Endothelial cell of umbilical vein (primary cell): ENCODE results near the gene F2RL3. TPM values are rescaled to one million over a fixed set of nuclear protein-coding genes. Genes with fewer than 3 reads are reported as not detected.

Source experiments
- BruUV-seq: library from RNA; stranded (reverse); fragments of 400-500 nt; replicated peaks from 2 replicates; lab custom pipeline; 2021; lab: Mats Ljungman, UMichigan
- CTCF ChIA-PET: fragments of 300-600, 350-600 bp; sonication (Branson Sonifier 250); formaldehyde crosslinking; loops from one replicate; lab custom pipeline; 2021; ENCODE audit warnings: antibody characterized with exemption, inconsistent platforms; lab: Charles Lee
- POLR2A ChIA-PET: fragments of 300-600, 350-600 bp; sonication (Branson Sonifier 250); formaldehyde crosslinking; loops from one replicate; lab custom pipeline; 2021; ENCODE audit warnings: antibody characterized with exemption, inconsistent platforms; lab: Charles Lee
- DNase-seq: peaks from one replicate; pipeline ENCODE4 v3.0.0-alpha.2; 2011; ENCODE audit warnings: low read depth, low spot score
- FAIRE-seq: peaks from 2 replicates; lab custom pipeline; 2011; peaks lifted over from hg19 to GRCh38; lab: Jason Lieb, UNC
- H2AFZ ChIP-seq: 2 replicates; pipeline ENCODE4 v1.6.0; 2012; ENCODE audit warnings: low read depth, low read length, control low read depth, inconsistent platforms
- H3K27ac ChIP-seq: 2 replicates; pipeline ENCODE4 v1.5.1; 2011; ENCODE audit warnings: low read depth, mild to moderate bottlenecking, control low read depth, low read length, moderate library complexity; ENCODE audit not compliant: insufficient read depth
- H3K27me3 ChIP-seq, 2 experiments: 2 replicates each; pipeline versions ENCODE4 v1.6.0 to v1.6.1; 2011; ENCODE audit warnings: low read length in 2 of 2, mixed read lengths in 1 of 2; ENCODE audit not compliant: control insufficient read depth in 2 of 2, insufficient read depth in 2 of 2
- H3K36me3 ChIP-seq, 2 experiments: 2 replicates in 1 of 2; 3 replicates in 1 of 2; pipeline ENCODE4 v1.5.1; 2011; ENCODE audit warnings: low read length in 2 of 2, mild to moderate bottlenecking in 1 of 2, moderate library complexity in 1 of 2; ENCODE audit not compliant: control insufficient read depth in 2 of 2, insufficient read depth in 2 of 2; ENCODE audit errors: extremely low read depth in 1 of 2
- H3K4me1 ChIP-seq: 3 replicates; pipeline ENCODE4 v1.5.1; 2011; ENCODE audit warnings: mild to moderate bottlenecking, low read length; ENCODE audit not compliant: control insufficient read depth, insufficient read depth; ENCODE audit errors: extremely low read depth
- H3K4me2 ChIP-seq: 2 replicates; pipeline ENCODE4 v1.6.1; 2011; ENCODE audit warnings: low read length, control low read depth, mixed read lengths; ENCODE audit not compliant: insufficient read depth
- H3K4me3 ChIP-seq, 3 experiments: fragments of 200-600 bp in 1 of 3; sonication (generic), shearing (Covaris generic) in 1 of 3; replicated peaks in 1 of 3; 2 replicates each; pipeline ENCODE4 v1.5.1; 2011 to 2016; ENCODE audit warnings: control low read depth in 3 of 3, low read length in 3 of 3, mild to moderate bottlenecking in 2 of 3, inconsistent platforms in 1 of 3, low read depth in 1 of 3, moderate library complexity in 1 of 3; ENCODE audit not compliant: insufficient read depth in 1 of 3
- H3K79me2 ChIP-seq: 2 replicates; pipeline ENCODE4 v1.6.0; 2012; ENCODE audit warnings: low read length, inconsistent platforms; ENCODE audit not compliant: control insufficient read depth, insufficient read depth
- H3K9ac ChIP-seq: replicated peaks from 2 replicates; pipeline ENCODE3; 2011; ENCODE audit warnings: low read length, control low read depth; ENCODE audit not compliant: insufficient read depth; ENCODE audit errors: extremely low read depth
- H3K9me1 ChIP-seq: replicated peaks from 3 replicates; pipeline ENCODE4 v1.6.0; 2011; ENCODE audit warnings: mild to moderate bottlenecking, low read length; ENCODE audit not compliant: control insufficient read depth, insufficient read depth; ENCODE audit errors: extremely low read depth
- H3K9me3 ChIP-seq: replicated peaks from 2 replicates; pipeline ENCODE4 v1.5.1; 2012; ENCODE audit warnings: low read length, inconsistent platforms; ENCODE audit not compliant: control insufficient read depth, insufficient read depth
- H4K20me1 ChIP-seq: replicated peaks from 2 replicates; pipeline ENCODE3; 2011; ENCODE audit warnings: mild to moderate bottlenecking, low read length; ENCODE audit not compliant: control insufficient read depth, insufficient read depth; ENCODE audit errors: extremely low read depth
- EZH2 ChIP-seq: IDR thresholded peaks from 2 replicates; pipeline ENCODE4 v1.6.1; 2012; ENCODE audit warnings: borderline replicate concordance, low read depth, mild to moderate bottlenecking, moderate library complexity, low read length, inconsistent platforms; ENCODE audit not compliant: severe bottlenecking
- FOS ChIP-seq: IDR thresholded peaks from 2 replicates; pipeline ENCODE4 v1.6.1; 2011; ENCODE audit warnings: mild to moderate bottlenecking, low read length, moderate library complexity, borderline replicate concordance; ENCODE audit not compliant: insufficient read depth
- GATA2 ChIP-seq: IDR thresholded peaks from 2 replicates; pipeline ENCODE4 v1.7.0; 2011; ENCODE audit warnings: low read depth, mild to moderate bottlenecking, moderate library complexity, mixed read lengths, low read length; ENCODE audit not compliant: insufficient read length, insufficient read depth
- JUN ChIP-seq: IDR thresholded peaks from 2 replicates; pipeline ENCODE4 v1.6.1; 2011; ENCODE audit warnings: borderline replicate concordance, low read depth; ENCODE audit not compliant: insufficient read length, insufficient read depth
- MYC ChIP-seq: IDR thresholded peaks from one replicate; pipeline ENCODE4 v1.6.1; 2011; ENCODE audit warnings: mild to moderate bottlenecking, low read depth, low read length
- POLR2AphosphoS5 ChIP-seq: IDR thresholded peaks from 2 replicates; pipeline ENCODE4 v1.6.1; 2012; ENCODE audit warnings: low read depth, mild to moderate bottlenecking, control low read depth, low read length, moderate library complexity; ENCODE audit not compliant: insufficient read depth
- dilution Hi-C: fragments of 300-500 bp; cut with MboI; formaldehyde crosslinking; loops from one replicate; pipeline ENCODE4 v1.15.0; 2019; ENCODE audit warnings: low sequenced_read_pairs; ENCODE audit not compliant: extremely low pct_ligation_motif_present
- intact Hi-C: fragments of 100-400 bp; cut with micrococcal nuclease; formaldehyde crosslinking; loops from one replicate; pipeline ENCODE4 v1.10.0; 2022
- polyA plus RNA-seq, 4 experiments: library from polyadenylated mRNA; depleted of rRNA in 3 of 4; stranded (reverse) in 3 of 4; unstranded in 1 of 4; fragments of >200 nt; gene quantifications; 2 replicates each; pipeline versions ENCODE4 v1.2.1 to v1.2.3, GENCODE V29; 2011 to 2012; ENCODE audit warnings: missing spikeins in 1 of 4
- total RNA-seq: library from RNA; stranded (reverse); gene quantifications from 2 replicates; pipeline ENCODE4 v1.2.3, GENCODE V29; 2021
- TF ChIP-seq, protein P1 (sequence below): IDR thresholded peaks from 2 replicates; pipeline ENCODE4 v1.6.1; 2011; ENCODE audit not compliant: insufficient read depth, insufficient read length
- TF ChIP-seq, protein P2 (sequence below), 2 donors: IDR thresholded peaks; 1 replicate in 1 of 2; 2 replicates in 1 of 2; pipeline ENCODE4 v1.5.1; 2011; ENCODE audit warnings: low read length in 2 of 2, mild to moderate bottlenecking in 2 of 2, moderate library complexity in 2 of 2, control low read depth in 1 of 2, inconsistent platforms in 1 of 2, low read depth in 1 of 2; ENCODE audit not compliant: insufficient read depth in 1 of 2; ENCODE audit errors: extremely low read depth in 1 of 2

Gene F2RL3
- total and polyA plus RNA-seq, 2 donors (not counting 3 experiments of a cell fraction or from before 2014, with no cell fraction given): 1.2 to 1.7 TPM

DNA sequence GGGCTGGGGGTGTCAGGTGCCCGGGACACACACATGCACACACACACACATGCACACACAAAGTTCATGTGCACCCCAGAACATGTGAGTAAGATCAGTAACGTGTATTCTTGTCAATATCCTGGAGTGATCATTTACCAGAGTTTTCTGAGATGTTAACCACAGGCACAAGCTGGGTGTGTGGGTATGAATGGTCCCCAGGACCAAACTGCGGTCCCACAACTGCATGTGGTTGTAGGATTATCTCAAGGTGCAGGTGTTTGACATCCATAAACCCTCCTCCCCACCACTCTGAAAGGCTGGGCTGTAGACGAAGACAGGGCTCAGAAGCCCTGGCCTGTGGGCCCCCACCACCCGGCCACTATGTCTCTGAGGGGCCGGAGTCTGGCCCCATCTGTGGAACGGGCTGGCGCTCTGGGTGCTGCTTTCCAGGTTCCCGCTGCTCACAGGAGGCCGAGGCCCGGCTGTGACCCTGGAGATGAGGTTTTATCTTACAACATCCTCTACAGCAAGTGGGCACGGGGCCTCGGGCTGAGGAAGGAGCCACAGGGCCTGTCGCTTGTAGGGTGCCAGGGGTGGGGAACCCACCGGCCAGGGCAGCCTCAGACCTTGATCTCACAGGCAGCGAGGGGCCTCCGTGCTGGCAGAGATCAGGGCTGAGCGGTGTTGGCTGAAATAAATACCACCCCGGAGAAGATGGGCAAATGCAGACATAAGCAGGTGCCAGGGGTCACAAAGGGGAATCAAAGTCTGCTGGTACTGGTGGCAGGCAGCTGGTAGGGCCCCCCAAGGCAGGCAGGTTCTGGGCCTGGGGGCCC lies 4.3 kb downstream of the F2RL3 start:
- Histone ChIP-seq H3K36me3 (no peaks in the 10 kb centered on the region), H3K4me1 (peaks cover 7% of the 10 kb centered on the region), H4K20me1 (no peaks in the 10 kb centered on the region), H3K27me3 (no peaks in the 10 kb centered on the region), H3K79me2 (no peaks in the 10 kb centered on the region), H3K9me1 (no peaks in the 10 kb centered on the region), H3K27ac (no peak overlapping the region), H3K4me3 (no peak overlapping the region), H3K9me3 (no peaks in the 10 kb centered on the region), H3K4me2 (no peak overlapping the region), H3K9ac (no peak overlapping the region), H2AFZ (no peak overlapping the region)
- no peak for FAIRE-seq
- intact Hi-C loops (no loop called here), dilution Hi-C loops (no loop called here)
- no TSS peak for BruUV-seq
- no peak for DNase-seq
- ChIA-PET CTCF (no interaction called here), POLR2A (no interaction called here)
- TF ChIP-seq MYC: no peak
- no peak for TF ChIP-seq GATA2
- TF ChIP-seq, protein P1, sequence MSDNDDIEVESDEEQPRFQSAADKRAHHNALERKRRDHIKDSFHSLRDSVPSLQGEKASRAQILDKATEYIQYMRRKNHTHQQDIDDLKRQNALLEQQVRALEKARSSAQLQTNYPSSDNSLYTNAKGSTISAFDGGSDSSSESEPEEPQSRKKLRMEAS: no peak

DNA sequence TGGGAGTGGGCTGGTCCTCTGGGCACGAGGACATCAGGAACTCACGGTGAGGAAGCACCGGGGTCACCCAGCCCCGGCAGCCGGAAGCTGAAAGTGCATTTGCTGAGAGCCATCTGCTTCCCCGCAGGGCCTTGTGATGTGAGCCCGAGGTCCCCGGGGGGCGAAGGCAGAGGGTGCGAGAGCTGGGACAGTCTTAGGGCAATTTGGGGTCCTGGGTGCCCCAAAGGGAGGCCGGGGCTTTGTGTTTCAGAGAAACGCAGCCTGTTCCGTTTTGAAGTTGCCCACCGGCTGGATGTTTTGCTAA lies 4.8 kb downstream of the F2RL3 start:
- Histone ChIP-seq H3K4me1 (peaks cover 6% of the 10 kb centered on the region), H3K4me2 (no peak overlapping the region), H3K9me3 (no peaks in the 10 kb centered on the region), H3K36me3 (no peaks in the 10 kb centered on the region), H4K20me1 (no peaks in the 10 kb centered on the region), H3K4me3 (no peak overlapping the region), H3K27ac (no peak overlapping the region), H3K9ac (no peak overlapping the region), H3K9me1 (no peaks in the 10 kb centered on the region), H2AFZ (no peak overlapping the region), H3K79me2 (no peaks in the 10 kb centered on the region), H3K27me3 (no peaks in the 10 kb centered on the region)
- FAIRE-seq (no peak), DNase-seq (no peak)
- ChIA-PET CTCF (no interaction called here), POLR2A (no interaction called here)
- TF ChIP-seq EZH2 (no peak), MYC (no peak), GATA2 (no peak), JUN (no peak), FOS (no peak), POLR2AphosphoS5 (no peak)
- TF ChIP-seq, protein P2, sequence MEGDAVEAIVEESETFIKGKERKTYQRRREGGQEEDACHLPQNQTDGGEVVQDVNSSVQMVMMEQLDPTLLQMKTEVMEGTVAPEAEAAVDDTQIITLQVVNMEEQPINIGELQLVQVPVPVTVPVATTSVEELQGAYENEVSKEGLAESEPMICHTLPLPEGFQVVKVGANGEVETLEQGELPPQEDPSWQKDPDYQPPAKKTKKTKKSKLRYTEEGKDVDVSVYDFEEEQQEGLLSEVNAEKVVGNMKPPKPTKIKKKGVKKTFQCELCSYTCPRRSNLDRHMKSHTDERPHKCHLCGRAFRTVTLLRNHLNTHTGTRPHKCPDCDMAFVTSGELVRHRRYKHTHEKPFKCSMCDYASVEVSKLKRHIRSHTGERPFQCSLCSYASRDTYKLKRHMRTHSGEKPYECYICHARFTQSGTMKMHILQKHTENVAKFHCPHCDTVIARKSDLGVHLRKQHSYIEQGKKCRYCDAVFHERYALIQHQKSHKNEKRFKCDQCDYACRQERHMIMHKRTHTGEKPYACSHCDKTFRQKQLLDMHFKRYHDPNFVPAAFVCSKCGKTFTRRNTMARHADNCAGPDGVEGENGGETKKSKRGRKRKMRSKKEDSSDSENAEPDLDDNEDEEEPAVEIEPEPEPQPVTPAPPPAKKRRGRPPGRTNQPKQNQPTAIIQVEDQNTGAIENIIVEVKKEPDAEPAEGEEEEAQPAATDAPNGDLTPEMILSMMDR (IDR thresholded peaks at IDR 0.05; ENCODE audit: extremely low read depth in 1 of 2, insufficient read depth in 1 of 2, low read depth in 1 of 2, low read length in 2 of 2): no peak
- TF ChIP-seq, protein P1: no peak
- dilution Hi-C loops: no loop called here
- BruUV-seq: no TSS peak
- intact Hi-C loops: no loop called here
